ENCODE data around the gene CDCP1. TPM values are rescaled to one million over a fixed set of nuclear protein-coding genes. Genes with fewer than 3 reads are reported as not detected.

Gene CDCP1
- total RNA-seq, 4 donors from 2014 or later: 14.7 to 35.9 (median 24.2) TPM

- Histone ChIP-seq H3K4me1 (peaks cover 0 to 21% of the 10 kb centered on the region in 2 donors), H3K27ac (no peak overlapping the region), H3K36me3 (no peaks in the 10 kb centered on the region), H3K9me3 (no peaks in the 10 kb centered on the region), H3K27me3 (no peaks in the 10 kb centered on the region), H3K4me3 (replicated peaks in 1 of 3) (no peak overlapping the region)
- TF ChIP-seq POLR2A (IDR thresholded peaks at IDR 0.05) (no peak), CTCF (IDR thresholded peaks at IDR 0.05) (no peak)
- 91 to 94% methylated on average over 6 of the region's 6 CpGs for WGBS, 2 donors
- no peak for DNase-seq
- intact Hi-C loops (cut with DNase I): no loop called here
Measured at GRCh38 chr3:45126730-45127129, 19.4 kb downstream of the CDCP1 start.

GRCh38 chr3:45125550-45126026, 20.6 kb downstream of the CDCP1 start:
- H3K4me1 ChIP-seq: peaks cover 0 to 21% of the 10 kb centered on the region in 2 donors
- WGBS, 2 donors: 38 to 58% methylated on average over 2 of the region's 2 CpGs
- H3K4me3 ChIP-seq (replicated peaks in 1 of 3): no peak overlapping the region
- H3K36me3 ChIP-seq: no peaks in the 10 kb centered on the region
- DNase-seq: peak; percentile 72 to 74
- TF ChIP-seq CTCF (IDR thresholded peaks at IDR 0.05) (no peak), POLR2A (IDR thresholded peaks at IDR 0.05) (no peak)
- no peaks in the 10 kb centered on the region for H3K27me3 ChIP-seq
- intact Hi-C loops (cut with DNase I): no loop called here
- H3K9me3 ChIP-seq: no peaks in the 10 kb centered on the region
- no peak overlapping the region for H3K27ac ChIP-seq

GRCh38 chr3:45124956-45125355, 21.2 kb downstream of the CDCP1 start:
- no peak overlapping the region for H3K27ac ChIP-seq
- H3K4me1 ChIP-seq: peaks cover 0 to 21% of the 10 kb centered on the region in 2 donors
- no peaks in the 10 kb centered on the region for H3K9me3 ChIP-seq
- H3K27me3 ChIP-seq: no peaks in the 10 kb centered on the region
- H3K36me3 ChIP-seq: no peaks in the 10 kb centered on the region
- no peak for TF ChIP-seq CTCF (IDR thresholded peaks at IDR 0.05)
- TF ChIP-seq POLR2A (IDR thresholded peaks at IDR 0.05): no peak
- H3K4me3 ChIP-seq (replicated peaks in 1 of 3): no peak overlapping the region
- DNase-seq: no peak
- intact Hi-C loops (cut with DNase I): no loop called here
- WGBS, 2 donors: 42 to 48% methylated on average over 2 of the region's 2 CpGs

- H3K9me3 ChIP-seq: no peaks in the 10 kb centered on the region
- intact Hi-C loops (cut with DNase I): no loop called here
- no peaks in the 10 kb centered on the region for H3K36me3 ChIP-seq
- DNase-seq: no peak
- TF ChIP-seq CTCF (IDR thresholded peaks at IDR 0.05): no peak
- WGBS, 2 donors: 81 to 84% methylated on average over 2 to 3 of the region's 3 CpGs
- H3K27ac ChIP-seq: no peak overlapping the region
- H3K27me3 ChIP-seq: no peaks in the 10 kb centered on the region
- peaks cover 0 to 21% of the 10 kb centered on the region in 2 donors for H3K4me1 ChIP-seq
- H3K4me3 ChIP-seq (replicated peaks in 1 of 3): no peak overlapping the region
Measured at GRCh38 chr3:45124352-45124751, 21.8 kb downstream of the CDCP1 start.

- H3K36me3 ChIP-seq: no peaks in the 10 kb centered on the region
- H3K4me3 ChIP-seq (replicated peaks in 1 of 3): no peak overlapping the region
- 77 to 89% methylated on average over 3 of the region's 3 CpGs for WGBS, 2 donors
- DNase-seq: no peak
- peaks cover 0 to 21% of the 10 kb centered on the region in 2 donors for H3K4me1 ChIP-seq
- TF ChIP-seq CTCF (IDR thresholded peaks at IDR 0.05) (no peak), POLR2A (IDR thresholded peaks at IDR 0.05) (no peak)
- H3K9me3 ChIP-seq: no peaks in the 10 kb centered on the region
- no peaks in the 10 kb centered on the region for H3K27me3 ChIP-seq
- intact Hi-C loops (cut with DNase I): no loop called here
- no peak overlapping the region for H3K27ac ChIP-seq
Measured at GRCh38 chr3:45123581-45124269, 22.5 kb downstream of the CDCP1 start.
